HG03378 (cell line): ENCODE measurements around the gene HSPA5.
"Not testable (repeated sequence)": the region's sequence is repeated elsewhere in the genome, so short reads cannot be mapped to it uniquely, and the experiment has no call there.

ENCODE experiments used
- ATAC-seq: cut with Tn5 transposase; IDR thresholded peaks from one replicate; pipeline ENCODE4 v1.9.1; 2021; ENCODE audit warnings: mild to moderate bottlenecking, moderate library complexity; ENCODE audit not compliant: unreplicated experiment

HSPA5 gene

GRCh38 chr9:125241000-125241862, at the start of gene HSPA5:
TSS of gene HSPA5 (minus strand) at chr9:125241343. CDS start at chr9:125241126, 217 bp downstream.
- ATAC-seq: peak; percentile 90

- not testable (repeated sequence) for ATAC-seq
These were observed 45.8 kb upstream of the HSPA5 start for GRCh38 chr9:125286935-125287433.

- ATAC-seq: no peak
These were observed 43.7 kb upstream of the HSPA5 start for GRCh38 chr9:125284855-125285254.

- ATAC-seq: no peak
These were observed 39.8 kb upstream of the HSPA5 start for GRCh38 chr9:125280945-125281344.

GRCh38 chr9:125277411-125277810, 36.3 kb upstream of the HSPA5 start:
- ATAC-seq: no peak

GRCh38 chr9:125276771-125277170, 35.6 kb upstream of the HSPA5 start:
- ATAC-seq: no peak

- ATAC-seq: no peak
These were observed 31.6 kb upstream of the HSPA5 start for GRCh38 chr9:125272697-125273096.

- ATAC-seq: no peak
These were observed 29.9 kb upstream of the HSPA5 start for GRCh38 chr9:125271081-125271480.

GRCh38 chr9:125269014-125269397, 27.9 kb upstream of the HSPA5 start:
- ATAC-seq: no peak

GRCh38 chr9:125268394-125269013, 27.4 kb upstream of the HSPA5 start:
- ATAC-seq: no peak

GRCh38 chr9:125264068-125264467, 22.9 kb upstream of the HSPA5 start:
- not testable (repeated sequence) for ATAC-seq

GRCh38 chr9:125262294-125262991, 21.3 kb upstream of the HSPA5 start:
- ATAC-seq: peak; percentile 21

- ATAC-seq: peak; percentile 76
These were observed 20.6 kb upstream of the HSPA5 start, which contains the start of gene GAPVD1 for GRCh38 chr9:125261501-125262293. TSS of gene GAPVD1 (plus strand) at chr9:125261826. CDS start at chr9:125298922, 37,096 bp downstream.

- ATAC-seq: no peak
These were observed 19.4 kb upstream of the HSPA5 start for GRCh38 chr9:125260561-125260960.

GRCh38 chr9:125258832-125259534, 17.8 kb upstream of the HSPA5 start:
- ATAC-seq: no peak

GRCh38 chr9:125258160-125258785, 17.1 kb upstream of the HSPA5 start:
- ATAC-seq: no peak

- ATAC-seq: no peak
These were observed 14.7 kb upstream of the HSPA5 start for GRCh38 chr9:125255781-125256391.

GRCh38 chr9:125254231-125254630, 13.1 kb upstream of the HSPA5 start:
- ATAC-seq: no peak

- ATAC-seq: no peak
These were observed 5.1 kb upstream of the HSPA5 start for GRCh38 chr9:125246261-125246667.
